GM18499 (cell line): Measurements from ENCODE around the gene COL4A2.
"Not testable (repeated sequence)": the region's sequence is repeated elsewhere in the genome, so short reads cannot be mapped to it uniquely, and the experiment has no call there.

ENCODE experiments used
- ATAC-seq: cut with Tn5 transposase; IDR thresholded peaks from one replicate; pipeline ENCODE4 v1.9.1; 2021; ENCODE audit warnings: moderate number of reproducible peaks; ENCODE audit not compliant: insufficient read depth, unreplicated experiment

Gene COL4A2

GRCh38 chr13:110480161-110480560, 173.1 kb downstream of the COL4A2 start:
- no peak for ATAC-seq

- no peak for ATAC-seq
Measured at GRCh38 chr13:110483386-110483968, 176.4 kb downstream of the COL4A2 start.

DNA sequence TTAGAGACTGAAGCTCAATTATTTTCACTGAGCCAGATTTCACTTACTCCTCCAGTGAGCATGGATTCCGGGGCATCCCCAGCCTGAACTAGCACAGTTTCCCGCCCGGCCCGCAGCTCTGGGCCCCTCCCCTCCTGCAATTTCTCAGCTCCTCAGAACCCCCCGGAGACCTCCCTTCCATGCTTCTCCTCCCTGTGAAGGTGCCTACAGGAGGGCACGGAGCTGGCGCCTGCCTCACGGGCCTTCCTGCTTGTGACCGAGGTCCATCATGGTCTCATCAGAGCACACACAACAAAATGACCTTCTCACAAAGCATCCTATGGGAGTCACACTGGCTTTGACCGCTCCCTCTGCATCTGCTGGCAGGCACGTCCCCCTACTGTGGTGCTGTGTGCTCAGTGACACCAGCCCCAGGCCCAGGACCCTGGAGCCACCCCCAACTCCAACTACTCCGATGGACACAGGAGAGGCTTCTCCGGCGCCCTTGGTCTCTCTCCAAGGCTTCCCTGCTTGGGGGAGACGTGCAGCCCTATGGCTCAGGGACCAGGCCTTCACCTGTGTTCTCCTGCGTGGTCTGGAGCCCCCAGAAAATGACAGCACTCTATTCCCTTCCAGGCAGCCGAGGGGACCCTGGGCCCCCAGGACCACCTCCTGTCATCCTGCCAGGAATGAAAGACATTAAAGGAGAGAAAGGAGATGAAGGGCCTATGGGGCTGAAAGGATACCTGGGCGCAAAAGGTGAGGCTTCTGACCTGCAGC, 177.4 kb downstream of the COL4A2 start:
- no peak for ATAC-seq

DNA sequence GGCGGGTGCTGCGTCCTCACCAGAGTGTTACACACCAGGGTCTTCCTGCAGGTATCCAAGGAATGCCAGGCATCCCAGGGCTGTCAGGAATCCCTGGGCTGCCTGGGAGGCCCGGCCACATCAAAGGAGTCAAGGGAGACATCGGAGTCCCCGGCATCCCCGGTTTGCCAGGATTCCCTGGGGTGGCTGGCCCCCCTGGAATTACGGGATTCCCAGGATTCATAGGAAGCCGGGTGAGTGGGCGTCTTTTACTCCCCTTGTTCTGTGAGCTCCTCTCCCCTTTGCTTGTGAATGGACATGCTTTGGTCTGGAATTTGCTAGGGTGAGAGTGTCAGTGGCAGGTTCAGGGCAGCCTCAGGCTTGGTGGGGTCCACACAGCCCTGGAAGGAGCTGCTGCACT, 178.5 kb downstream of the COL4A2 start:
- ATAC-seq, result no peak

DNA sequence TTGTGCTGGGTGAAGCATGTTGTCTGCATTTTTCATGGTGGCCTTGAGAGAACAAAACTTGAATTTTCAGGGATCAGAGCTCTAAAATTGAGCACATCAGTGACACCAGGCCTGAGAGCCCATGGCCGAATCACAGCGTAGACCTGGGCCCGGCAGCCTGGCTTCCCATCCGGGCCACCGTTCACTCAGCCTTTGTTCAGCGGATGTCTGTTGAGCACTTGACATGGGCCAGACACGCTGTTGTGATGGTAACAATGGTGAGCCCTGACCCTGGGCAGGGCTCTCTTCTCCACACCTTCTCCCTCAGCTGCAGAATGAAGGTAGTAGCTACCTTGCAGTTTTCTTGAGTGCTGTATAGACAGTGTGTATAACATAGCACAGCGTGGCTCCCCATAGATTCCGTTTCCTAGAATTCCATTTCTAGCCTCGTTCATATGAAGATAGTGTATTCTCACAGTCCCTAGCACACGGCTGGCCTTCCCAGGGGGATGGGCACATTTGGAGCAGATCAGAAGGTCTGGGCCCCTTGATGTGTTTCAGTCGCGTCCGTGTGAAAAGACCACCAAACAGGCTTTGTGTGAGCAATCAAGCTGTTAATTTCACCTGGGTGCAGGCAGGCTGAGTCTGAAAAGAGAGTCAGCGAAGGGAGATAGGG, 179.1 kb downstream of the COL4A2 start:
- no peak for ATAC-seq

DNA sequence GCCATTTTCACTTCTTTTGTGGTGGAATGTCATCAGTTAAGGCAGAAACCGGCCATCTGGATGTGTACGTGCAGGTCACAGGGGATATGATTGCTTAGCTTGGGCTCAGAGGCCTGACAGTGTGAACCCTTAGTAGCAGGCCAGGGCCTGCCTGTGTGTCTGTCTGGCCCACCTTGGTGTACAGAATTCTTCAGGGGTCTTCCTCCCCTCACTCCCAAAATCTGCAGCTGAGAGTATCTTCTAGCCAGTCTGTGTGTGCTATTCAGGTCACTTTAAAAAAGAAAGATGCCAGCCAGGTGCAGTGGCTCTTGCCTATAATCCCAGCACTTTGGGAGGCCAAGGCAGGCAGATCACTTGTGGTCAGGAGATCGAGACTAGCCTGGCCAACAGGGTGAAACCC, 179.8 kb downstream of the COL4A2 start:
- not testable (repeated sequence) for ATAC-seq

DNA sequence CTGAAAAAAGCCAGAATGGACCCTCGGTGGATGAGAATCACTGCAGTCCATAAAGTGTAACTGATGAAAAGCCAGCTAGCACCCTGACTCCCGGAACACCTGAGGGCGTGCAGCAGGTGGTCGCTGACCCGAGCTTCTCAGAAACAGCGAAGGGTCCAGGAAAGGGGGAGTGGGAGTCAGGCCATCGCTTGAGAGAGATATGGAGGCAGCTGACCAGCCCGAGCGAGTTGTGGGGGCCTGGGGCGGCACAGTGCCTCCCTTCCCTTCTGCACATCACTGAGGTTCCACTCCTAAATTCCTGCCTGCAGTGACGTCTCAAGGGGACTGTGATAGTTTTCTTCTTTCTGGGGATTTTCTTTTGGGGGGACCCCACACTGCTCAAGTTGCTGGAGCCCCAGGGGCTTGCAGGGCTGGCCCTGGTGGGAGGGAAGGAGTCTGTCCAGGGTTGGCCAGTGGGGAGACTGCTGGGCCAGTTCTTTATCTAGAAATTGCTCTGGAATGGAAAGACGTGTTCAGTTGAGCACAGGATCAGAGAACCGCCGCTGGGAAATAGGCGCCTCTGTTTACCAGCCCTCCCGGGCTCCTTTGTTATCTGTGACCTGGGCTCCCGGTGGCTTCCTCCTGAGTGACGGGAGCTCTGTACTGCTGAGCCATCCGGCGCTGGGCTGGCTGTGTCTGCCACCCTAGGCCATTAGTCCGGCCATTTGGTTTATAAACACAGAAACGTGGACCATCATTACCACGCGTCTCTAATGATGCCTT, 183.1 kb downstream of the COL4A2 start:
- no peak for ATAC-seq

DNA sequence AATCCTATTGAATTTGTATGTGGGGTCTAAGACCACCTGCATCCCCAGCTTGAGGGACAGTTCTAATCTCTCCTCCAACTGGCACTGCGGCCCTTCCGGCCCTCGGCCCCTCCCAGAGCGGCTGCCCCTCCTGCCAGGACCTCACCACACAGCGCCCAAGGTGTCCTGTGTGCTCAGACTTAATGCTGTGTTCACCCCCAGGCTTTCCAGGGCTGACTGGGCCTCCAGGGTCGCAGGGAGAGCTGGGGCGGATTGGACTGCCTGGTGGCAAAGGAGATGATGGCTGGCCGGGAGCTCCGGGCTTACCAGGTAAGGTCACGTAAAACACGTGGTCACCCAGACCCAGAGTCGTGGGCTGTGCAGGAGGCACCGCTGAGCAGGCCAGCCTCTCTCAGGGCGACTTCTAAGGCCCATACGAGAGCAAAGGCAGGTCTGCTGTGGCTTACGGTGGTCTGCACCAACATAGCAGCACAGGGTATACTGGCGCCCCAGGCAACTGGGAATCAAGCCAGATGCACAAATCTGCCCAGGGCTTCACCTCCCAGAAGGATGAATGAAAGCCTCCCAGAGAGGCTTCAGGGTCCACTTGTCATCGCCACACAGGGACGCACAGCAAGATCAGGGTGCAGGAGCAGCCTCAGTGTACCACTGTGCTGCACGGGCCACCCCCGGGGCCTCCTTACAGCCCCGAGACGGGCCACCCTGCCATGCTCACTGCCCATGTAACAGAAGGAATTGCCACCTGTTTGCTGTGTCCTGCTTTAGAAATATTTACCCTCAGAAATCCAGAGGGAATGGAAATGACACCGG, 185.0 kb downstream of the COL4A2 start:
- no peak for ATAC-seq

DNA sequence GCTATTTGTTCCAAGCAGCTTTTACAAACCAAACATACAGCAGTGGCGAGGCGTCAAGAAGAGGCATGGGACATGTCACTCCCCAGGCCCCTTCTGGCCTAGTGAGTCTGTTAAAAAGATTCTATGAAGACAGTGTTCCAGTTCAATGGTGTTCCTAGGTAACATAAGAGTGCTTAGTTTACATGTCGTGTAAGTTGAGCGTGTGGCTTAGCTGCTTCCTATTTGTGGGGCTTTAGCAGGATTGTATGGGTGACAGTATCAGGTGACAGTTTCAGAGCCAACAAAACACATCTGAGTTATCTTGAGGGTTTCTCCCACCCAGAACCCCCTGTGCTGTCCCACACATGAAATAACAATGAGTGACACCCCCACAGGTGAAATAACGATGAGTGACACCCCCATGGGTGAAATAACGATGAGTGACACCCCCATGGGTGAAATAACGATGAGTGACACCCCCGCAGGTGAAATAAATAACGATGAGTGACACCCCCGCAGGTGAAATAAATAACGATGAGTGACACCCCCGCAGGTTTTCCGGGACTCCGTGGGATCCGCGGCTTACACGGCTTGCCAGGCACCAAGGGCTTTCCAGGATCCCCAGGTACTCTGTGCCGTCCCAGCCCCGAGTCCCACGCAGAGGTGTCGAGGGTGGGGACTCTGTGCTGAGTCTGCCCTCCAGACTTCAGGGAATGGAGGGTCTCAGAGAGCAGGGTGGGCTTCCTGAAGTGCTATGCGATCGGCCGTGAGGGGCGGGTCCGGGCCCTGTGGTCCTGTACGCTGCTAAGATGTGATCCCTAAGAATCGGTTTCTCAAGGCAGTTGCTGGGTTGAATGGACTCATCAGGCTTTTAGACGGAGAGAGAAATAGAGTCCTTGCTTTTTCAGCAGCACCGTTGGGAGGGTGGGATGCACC, 185.9 kb downstream of the COL4A2 start:
- ATAC-seq, result no peak

GRCh38 chr13:110493613-110494012, 186.5 kb downstream of the COL4A2 start:
- ATAC-seq, result no peak

DNA sequence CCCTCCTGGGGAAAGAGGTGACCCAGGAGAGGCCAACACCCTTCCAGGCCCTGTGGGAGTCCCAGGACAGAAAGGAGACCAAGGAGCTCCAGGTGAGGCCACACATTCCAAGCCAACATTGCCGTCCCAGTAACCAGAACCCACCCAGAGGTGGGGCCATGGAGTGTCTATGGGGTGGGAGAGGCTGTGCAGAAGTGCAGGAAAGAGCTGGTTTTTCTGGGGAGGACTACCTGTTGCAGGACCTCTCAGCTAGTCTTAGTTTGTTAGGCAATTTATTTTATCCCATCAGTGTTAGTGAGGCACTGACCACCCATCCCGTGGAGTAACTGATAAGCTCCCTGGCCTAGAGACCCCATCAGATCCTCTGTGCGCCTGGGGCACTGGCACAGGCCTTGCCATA, 188.3 kb downstream of the COL4A2 start:
- no peak for ATAC-seq

- no peak for ATAC-seq
Measured at GRCh38 chr13:110495881-110496280, 188.8 kb downstream of the COL4A2 start.

DNA sequence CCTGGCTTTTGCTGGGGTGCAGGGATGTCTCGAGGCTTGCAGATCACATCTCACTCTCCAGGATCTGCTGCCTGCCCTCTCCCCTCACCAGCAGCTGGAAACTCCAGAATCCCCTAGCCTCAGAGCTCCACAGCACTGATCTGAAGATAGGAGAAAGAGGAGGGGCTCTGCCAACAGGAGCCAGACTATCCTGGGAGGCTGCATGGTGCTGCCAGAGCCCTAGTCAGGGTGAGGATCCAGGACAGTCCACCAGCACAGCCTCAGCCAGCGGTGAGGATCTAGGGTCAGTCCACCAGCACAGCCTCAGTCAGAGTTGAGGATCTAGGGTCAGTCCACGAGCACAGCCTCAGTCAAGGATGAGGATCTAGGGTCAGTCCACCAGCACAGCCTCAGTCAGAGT, 189.2 kb downstream of the COL4A2 start:
- ATAC-seq, result no peak

- no peak for ATAC-seq
Measured at GRCh38 chr13:110497003-110497402, 189.9 kb downstream of the COL4A2 start.

- not testable (repeated sequence) for ATAC-seq
Measured at GRCh38 chr13:110497896-110498295, 190.8 kb downstream of the COL4A2 start.

- ATAC-seq, result no peak
Measured at GRCh38 chr13:110498327-110498726, 191.2 kb downstream of the COL4A2 start.

GRCh38 chr13:110498765-110499164, 191.7 kb downstream of the COL4A2 start:
- no peak for ATAC-seq

- no peak for ATAC-seq
Measured at GRCh38 chr13:110499621-110500281, 192.7 kb downstream of the COL4A2 start.

GRCh38 chr13:110500341-110500740, 193.3 kb downstream of the COL4A2 start:
- ATAC-seq, result no peak
